Measurements from ENCODE around the gene MIEF1.
A peak's percentile ranks its signal among the peaks of the same experiment; 100 is the strongest.

Gene MIEF1

GRCh38 chr22:39525658-39525975 is 23.5 kb downstream of the MIEF1 start:
- no peak overlapping the region for H2AK5ac ChIP-seq (ENCODE audit: low read length, severe bottlenecking)

DNA sequence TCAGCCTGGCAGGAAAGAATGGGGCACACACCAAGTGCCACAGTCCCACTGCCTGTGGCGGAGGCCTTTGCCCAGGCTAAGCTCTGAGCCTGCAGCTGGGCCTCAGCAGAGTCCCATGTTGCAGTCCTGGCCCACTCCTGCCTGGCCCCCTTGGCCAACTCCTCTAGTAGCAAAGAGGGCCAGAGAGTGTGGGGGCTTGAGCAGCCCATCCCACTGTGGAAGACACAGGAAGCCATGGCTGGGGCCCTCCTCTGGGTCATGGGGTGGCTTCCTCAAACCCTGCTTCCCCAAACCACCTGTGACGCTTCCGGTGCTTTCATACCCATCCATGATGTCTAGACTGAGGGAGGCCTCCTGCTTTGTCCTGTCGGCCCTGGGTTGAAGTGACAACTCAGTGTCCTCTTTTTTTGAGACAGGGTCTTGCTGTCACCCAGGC is 24.7 kb downstream of the MIEF1 start:
- H3K27me3 ChIP-seq (ENCODE audit: control insufficient read depth in 1 of 2, insufficient read depth in 1 of 2, low read length in 2 of 2), result no peaks in the 10 kb centered on the region
- H3K18ac ChIP-seq (ENCODE audit: low read depth in 1 of 2, low read length in 2 of 2), result no peak overlapping the region
- no peak overlapping the region for H3K23ac ChIP-seq (ENCODE audit: low read length in 2 of 2)
- H3K4me1 ChIP-seq (ENCODE audit: control insufficient read depth, insufficient read depth, low read depth, low read length), result peaks cover 53% of the 10 kb centered on the region
- no peaks in the 10 kb centered on the region for H3K9me3 ChIP-seq (ENCODE audit: control insufficient read depth, low read length)
- no peak overlapping the region for H3K4ac ChIP-seq (ENCODE audit: low read depth in 1 of 2, low read length in 2 of 2)
- H3K9ac ChIP-seq (ENCODE audit: low read length), result no peak overlapping the region
- 79% methylated on average over 4 of the region's 4 CpGs for WGBS
- peaks cover 18% of the 10 kb centered on the region for H3K79me1 ChIP-seq (replicated peaks; ENCODE audit: low read length, poor library complexity, severe bottlenecking)
- peak; percentile 20 for DNase-seq
- no peak overlapping the region for H3K4me3 ChIP-seq (ENCODE audit: insufficient read depth in 1 of 2, low read depth in 1 of 2, low read length in 2 of 2)
- H4K8ac ChIP-seq (ENCODE audit: low read length), result no peak overlapping the region
- H2BK15ac ChIP-seq (ENCODE audit: low read depth, poor library complexity, severe bottlenecking), result no peak overlapping the region
- H3K36me3 ChIP-seq (ENCODE audit: control insufficient read depth in 1 of 2, insufficient read depth in 2 of 2, low read depth in 1 of 2, low read length in 2 of 2), result peaks cover 68 to 72% of the 10 kb centered on the region in 2 experiments
- H2BK120ac ChIP-seq (ENCODE audit: low read depth, low read length), result no peak overlapping the region
- no peak overlapping the region for H2AFZ ChIP-seq (ENCODE audit: low read depth, low read length)
- H2BK12ac ChIP-seq (ENCODE audit: low read length in 2 of 2), result no peak overlapping the region
- H2AK5ac ChIP-seq (ENCODE audit: low read length, severe bottlenecking), result no peak overlapping the region
- H2BK5ac ChIP-seq (ENCODE audit: low read depth, low read length, poor library complexity, severe bottlenecking), result no peak overlapping the region
- H4K91ac ChIP-seq (ENCODE audit: low read length), result no peak overlapping the region
- H3K27ac ChIP-seq (ENCODE audit: low read length, poor library complexity, severe bottlenecking), result peak overlapping the region; percentile 8
- no peak overlapping the region for H3K4me2 ChIP-seq (ENCODE audit: low read length, poor library complexity, severe bottlenecking)
- no peak overlapping the region for H3K14ac ChIP-seq (ENCODE audit: low read length in 2 of 2)

More at GRCh38 chr22:39525658-39525975, 23.5 kb downstream of the MIEF1 start:
- Histone ChIP-seq H2BK120ac (ENCODE audit: low read depth, low read length) (no peak overlapping the region), H2BK15ac (ENCODE audit: low read depth, poor library complexity, severe bottlenecking) (no peak overlapping the region), H3K9me3 (ENCODE audit: control insufficient read depth, low read length) (no peaks in the 10 kb centered on the region), H2BK12ac (ENCODE audit: low read length in 2 of 2) (no peak overlapping the region), H3K27ac (ENCODE audit: low read length, poor library complexity, severe bottlenecking) (no peak overlapping the region), H3K4me3 (ENCODE audit: insufficient read depth in 1 of 2, low read depth in 1 of 2, low read length in 2 of 2) (no peak overlapping the region), H3K36me3 (ENCODE audit: control insufficient read depth in 1 of 2, insufficient read depth in 2 of 2, low read depth in 1 of 2, low read length in 2 of 2) (peaks cover 69 to 70% of the 10 kb centered on the region in 2 experiments), H4K91ac (ENCODE audit: low read length) (no peak overlapping the region), H3K4me2 (ENCODE audit: low read length, poor library complexity, severe bottlenecking) (no peak overlapping the region), H3K23ac (ENCODE audit: low read length in 2 of 2) (no peak overlapping the region), H3K27me3 (ENCODE audit: control insufficient read depth in 1 of 2, insufficient read depth in 1 of 2, low read length in 2 of 2) (no peaks in the 10 kb centered on the region), H3K14ac (ENCODE audit: low read length in 2 of 2) (no peak overlapping the region), H3K18ac (ENCODE audit: low read depth in 1 of 2, low read length in 2 of 2) (no peak overlapping the region), H3K4me1 (ENCODE audit: control insufficient read depth, insufficient read depth, low read depth, low read length) (peaks cover 47% of the 10 kb centered on the region), H4K8ac (ENCODE audit: low read length) (peak overlapping the region; percentile 20), H3K79me1 (replicated peaks; ENCODE audit: low read length, poor library complexity, severe bottlenecking) (peaks cover 13% of the 10 kb centered on the region), H2AFZ (ENCODE audit: low read depth, low read length) (no peak overlapping the region), H2BK5ac (ENCODE audit: low read depth, low read length, poor library complexity, severe bottlenecking) (no peak overlapping the region), H3K9ac (ENCODE audit: low read length) (no peak overlapping the region), H3K4ac (ENCODE audit: low read depth in 1 of 2, low read length in 2 of 2) (no peak overlapping the region)
- WGBS, result 85% methylated on average over 4 of the region's 4 CpGs
- peak; percentile 3 for DNase-seq

GRCh38 chr22:39527481-39527961 is 25.4 kb downstream of the MIEF1 start:
- H3K23ac ChIP-seq (ENCODE audit: low read length in 2 of 2), result no peak overlapping the region
- no peak overlapping the region for H3K4ac ChIP-seq (ENCODE audit: low read depth in 1 of 2, low read length in 2 of 2)
- WGBS, result 81% methylated on average over 6 of the region's 6 CpGs
- H3K79me1 ChIP-seq (replicated peaks; ENCODE audit: low read length, poor library complexity, severe bottlenecking), result peaks cover 18% of the 10 kb centered on the region
- H4K91ac ChIP-seq (ENCODE audit: low read length), result no peak overlapping the region
- no peak overlapping the region for H2BK120ac ChIP-seq (ENCODE audit: low read depth, low read length)
- peak overlapping the region; percentile 12 for H3K27ac ChIP-seq (ENCODE audit: low read length, poor library complexity, severe bottlenecking)
- no peak overlapping the region for H3K4me2 ChIP-seq (ENCODE audit: low read length, poor library complexity, severe bottlenecking)
- H3K9me3 ChIP-seq (ENCODE audit: control insufficient read depth, low read length), result no peaks in the 10 kb centered on the region
- H3K27me3 ChIP-seq (ENCODE audit: control insufficient read depth in 1 of 2, insufficient read depth in 1 of 2, low read length in 2 of 2), result no peaks in the 10 kb centered on the region
- H2BK15ac ChIP-seq (ENCODE audit: low read depth, poor library complexity, severe bottlenecking), result no peak overlapping the region
- no peak overlapping the region for H2AFZ ChIP-seq (ENCODE audit: low read depth, low read length)
- no peak overlapping the region for H3K18ac ChIP-seq (ENCODE audit: low read depth in 1 of 2, low read length in 2 of 2)
- H2BK12ac ChIP-seq (ENCODE audit: low read length in 2 of 2), result no peak overlapping the region
- peak; percentile 35 for DNase-seq
- no peak overlapping the region for H4K8ac ChIP-seq (ENCODE audit: low read length)
- no peak overlapping the region for H3K14ac ChIP-seq (ENCODE audit: low read length in 2 of 2)
- H3K9ac ChIP-seq (ENCODE audit: low read length), result peak overlapping the region; percentile 41
- H3K4me3 ChIP-seq (ENCODE audit: insufficient read depth in 1 of 2, low read depth in 1 of 2, low read length in 2 of 2), result no peak overlapping the region
- peaks cover 61 to 67% of the 10 kb centered on the region in 2 experiments for H3K36me3 ChIP-seq (ENCODE audit: control insufficient read depth in 1 of 2, insufficient read depth in 2 of 2, low read depth in 1 of 2, low read length in 2 of 2)
- H3K4me1 ChIP-seq (ENCODE audit: control insufficient read depth, insufficient read depth, low read depth, low read length), result peaks cover 53% of the 10 kb centered on the region
- no peak overlapping the region for H2BK5ac ChIP-seq (ENCODE audit: low read depth, low read length, poor library complexity, severe bottlenecking)
- H2AK5ac ChIP-seq (ENCODE audit: low read length, severe bottlenecking), result no peak overlapping the region

DNA sequence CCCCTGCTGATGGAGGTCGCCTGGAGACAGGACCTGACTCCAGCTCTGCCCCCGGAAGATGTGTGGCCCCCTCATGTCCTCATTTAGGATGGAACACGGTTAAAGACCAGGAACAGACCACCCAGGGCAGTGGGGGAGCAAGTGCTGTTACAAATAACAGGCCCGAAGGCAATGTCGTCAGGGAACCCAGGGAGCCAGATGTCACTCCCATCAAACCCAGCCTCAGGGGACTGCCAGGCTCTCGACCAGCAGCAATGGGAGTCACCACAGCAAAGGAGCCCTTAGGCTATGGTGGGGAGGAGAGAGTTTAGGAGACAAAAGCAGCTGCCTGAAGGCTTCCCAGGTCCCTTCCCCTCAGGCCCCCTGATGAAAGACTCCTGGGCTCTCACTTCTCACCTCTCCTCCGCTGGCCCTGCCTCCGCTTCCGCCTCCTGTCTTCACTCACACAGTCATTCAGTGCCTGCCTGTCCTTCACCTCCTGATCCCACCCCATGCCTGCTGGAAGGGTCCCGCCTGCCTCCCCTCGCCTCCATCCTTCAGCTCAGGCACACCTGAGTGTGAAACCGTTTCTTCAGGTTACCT is 26.1 kb downstream of the MIEF1 start:
- H2BK12ac ChIP-seq (ENCODE audit: low read length in 2 of 2), result no peak overlapping the region
- H3K36me3 ChIP-seq (ENCODE audit: control insufficient read depth in 1 of 2, insufficient read depth in 2 of 2, low read depth in 1 of 2, low read length in 2 of 2), result peaks cover 54 to 60% of the 10 kb centered on the region in 2 experiments
- no peak overlapping the region for H2BK15ac ChIP-seq (ENCODE audit: low read depth, poor library complexity, severe bottlenecking)
- no peak overlapping the region for H4K8ac ChIP-seq (ENCODE audit: low read length)
- no peak overlapping the region for H3K4me3 ChIP-seq (ENCODE audit: insufficient read depth in 1 of 2, low read depth in 1 of 2, low read length in 2 of 2)
- H3K27ac ChIP-seq (ENCODE audit: low read length, poor library complexity, severe bottlenecking), result peak overlapping the region; percentile 14
- H2BK120ac ChIP-seq (ENCODE audit: low read depth, low read length), result no peak overlapping the region
- no peak overlapping the region for H3K23ac ChIP-seq (ENCODE audit: low read length in 2 of 2)
- H2AFZ ChIP-seq (ENCODE audit: low read depth, low read length), result no peak overlapping the region
- peaks cover 51% of the 10 kb centered on the region for H3K4me1 ChIP-seq (ENCODE audit: control insufficient read depth, insufficient read depth, low read depth, low read length)
- H3K9ac ChIP-seq (ENCODE audit: low read length), result peak overlapping the region; percentile 41
- H3K4ac ChIP-seq (ENCODE audit: low read depth in 1 of 2, low read length in 2 of 2), result no peak overlapping the region
- H3K18ac ChIP-seq (ENCODE audit: low read depth in 1 of 2, low read length in 2 of 2), result no peak overlapping the region
- no peak overlapping the region for H4K91ac ChIP-seq (ENCODE audit: low read length)
- H3K14ac ChIP-seq (ENCODE audit: low read length in 2 of 2), result no peak overlapping the region
- H3K79me1 ChIP-seq (replicated peaks; ENCODE audit: low read length, poor library complexity, severe bottlenecking), result peaks cover 18% of the 10 kb centered on the region
- H2AK5ac ChIP-seq (ENCODE audit: low read length, severe bottlenecking), result no peak overlapping the region
- H3K4me2 ChIP-seq (ENCODE audit: low read length, poor library complexity, severe bottlenecking), result no peak overlapping the region
- 63% methylated on average over 11 of the region's 12 CpGs for WGBS
- H2BK5ac ChIP-seq (ENCODE audit: low read depth, low read length, poor library complexity, severe bottlenecking), result no peak overlapping the region
- no peaks in the 10 kb centered on the region for H3K27me3 ChIP-seq (ENCODE audit: control insufficient read depth in 1 of 2, insufficient read depth in 1 of 2, low read length in 2 of 2)
- DNase-seq, result peak; percentile 43
- no peaks in the 10 kb centered on the region for H3K9me3 ChIP-seq (ENCODE audit: control insufficient read depth, low read length)

Measured in mesenchymal stem cell (in vitro differentiated cells and primary cell).